GM21447 (cell line): ENCODE measurements around the gene SKIDA1.

Experiments used
- ATAC-seq: cut with Tn5 transposase; IDR thresholded peaks from one replicate; pipeline ENCODE4 v1.9.1; 2021; ENCODE audit not compliant: unreplicated experiment

Gene SKIDA1

DNA sequence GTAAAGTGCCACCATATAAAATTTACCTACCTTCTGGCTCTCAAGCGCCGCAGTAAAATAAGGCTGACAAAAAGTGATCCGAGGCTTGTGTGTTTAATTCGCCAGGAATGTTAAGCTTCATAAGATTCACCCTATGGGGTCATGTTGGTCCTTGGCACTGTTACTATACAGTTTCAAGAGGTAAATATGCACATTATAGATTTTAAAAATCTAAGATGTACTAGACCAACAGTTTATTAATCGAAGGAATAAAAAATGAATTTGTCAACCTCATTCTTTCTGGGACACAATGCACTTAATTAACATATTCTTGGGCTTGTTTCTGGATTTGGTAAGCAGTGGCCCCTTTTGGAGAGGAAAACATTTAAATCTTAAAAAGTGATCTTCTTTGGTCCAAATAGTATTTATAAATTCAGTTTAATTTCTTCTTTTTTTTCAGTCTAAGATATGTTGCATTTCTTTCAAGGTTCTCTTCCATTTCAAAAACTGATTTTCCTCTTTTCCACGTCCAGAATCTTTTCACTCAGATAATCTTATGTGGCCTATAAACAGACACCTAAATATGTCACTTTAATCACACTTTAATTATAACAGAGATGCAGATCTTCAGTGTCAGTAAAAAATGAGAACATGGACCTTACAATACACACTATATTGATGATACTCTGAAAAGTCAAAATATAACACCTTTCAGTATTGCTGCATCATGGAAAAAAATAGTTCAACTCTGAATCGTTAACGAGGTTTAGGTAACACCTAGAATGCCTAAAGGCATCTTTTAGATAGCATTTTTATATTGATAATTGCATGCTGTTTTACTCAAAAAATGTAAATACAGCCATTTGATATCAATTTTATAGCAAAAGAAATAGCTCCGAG is 3.8 kb upstream of the SKIDA1 start:
- ATAC-seq = no peak

DNA sequence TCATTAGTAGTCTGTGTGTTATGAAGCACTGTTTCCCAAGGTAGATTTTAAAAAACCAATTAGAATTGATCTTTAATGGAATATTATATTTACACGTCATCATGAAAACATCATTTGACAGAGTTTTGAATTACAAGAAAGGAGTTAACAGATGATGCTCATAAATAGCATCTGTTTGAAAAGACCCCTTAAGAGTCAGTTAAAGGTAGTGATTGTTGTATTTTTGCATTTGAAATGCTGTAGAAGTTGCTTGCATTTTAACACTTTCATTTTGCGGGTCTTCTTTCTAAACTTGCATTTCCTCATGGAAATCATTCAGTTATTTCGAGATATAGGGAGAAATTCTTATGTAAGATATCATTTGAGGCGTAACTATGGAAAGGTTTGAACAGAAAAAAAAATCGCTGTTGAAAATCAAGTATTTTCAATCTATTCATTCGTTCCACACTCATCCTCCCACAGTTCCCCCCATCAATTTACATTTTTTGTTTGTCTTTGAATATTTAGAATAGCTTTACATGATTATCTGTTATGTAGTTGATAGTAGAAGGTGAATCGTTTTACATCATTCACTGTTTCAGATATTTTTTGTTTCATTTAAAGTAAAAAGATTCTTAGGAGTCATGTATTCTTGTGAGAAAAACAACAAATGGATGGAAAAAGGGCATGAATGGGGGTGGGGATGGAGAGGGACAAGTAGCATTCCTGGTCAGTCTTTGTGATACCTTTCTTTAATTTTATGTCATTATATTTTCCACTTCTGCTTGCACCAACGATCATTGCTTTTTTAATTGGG is 3.0 kb upstream of the SKIDA1 start:
- no peak for ATAC-seq

DNA sequence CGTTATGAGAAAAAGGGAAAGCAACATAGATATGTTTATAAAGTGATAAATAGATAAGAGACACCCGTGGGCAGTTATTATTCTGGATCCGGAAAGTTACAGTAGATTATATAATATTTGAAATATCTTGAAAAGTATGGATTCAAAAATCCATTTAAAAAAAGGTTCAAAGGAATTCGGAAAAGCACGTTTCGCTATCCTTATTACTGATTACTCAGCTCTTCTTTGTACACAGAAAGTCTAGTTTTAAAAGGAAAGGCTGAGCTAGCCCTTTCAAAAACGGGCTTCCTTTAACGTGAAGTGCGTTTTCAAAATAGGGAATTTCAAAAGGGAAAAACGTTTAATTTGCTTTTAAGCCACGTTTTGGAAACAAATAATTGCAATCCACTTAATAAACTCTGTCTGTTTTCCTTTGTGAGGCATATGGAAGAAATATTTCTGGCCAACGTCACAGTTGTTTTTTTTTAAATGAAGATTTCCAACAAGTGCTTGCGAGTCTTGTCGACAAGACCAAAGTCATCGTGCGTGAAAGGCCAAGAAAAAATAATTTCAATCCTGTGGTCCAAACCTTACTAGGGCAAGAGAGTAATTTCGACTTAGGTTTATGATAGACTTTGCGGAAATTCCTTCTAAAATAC is 2.2 kb upstream of the SKIDA1 start:
- ATAC-seq = no peak

DNA sequence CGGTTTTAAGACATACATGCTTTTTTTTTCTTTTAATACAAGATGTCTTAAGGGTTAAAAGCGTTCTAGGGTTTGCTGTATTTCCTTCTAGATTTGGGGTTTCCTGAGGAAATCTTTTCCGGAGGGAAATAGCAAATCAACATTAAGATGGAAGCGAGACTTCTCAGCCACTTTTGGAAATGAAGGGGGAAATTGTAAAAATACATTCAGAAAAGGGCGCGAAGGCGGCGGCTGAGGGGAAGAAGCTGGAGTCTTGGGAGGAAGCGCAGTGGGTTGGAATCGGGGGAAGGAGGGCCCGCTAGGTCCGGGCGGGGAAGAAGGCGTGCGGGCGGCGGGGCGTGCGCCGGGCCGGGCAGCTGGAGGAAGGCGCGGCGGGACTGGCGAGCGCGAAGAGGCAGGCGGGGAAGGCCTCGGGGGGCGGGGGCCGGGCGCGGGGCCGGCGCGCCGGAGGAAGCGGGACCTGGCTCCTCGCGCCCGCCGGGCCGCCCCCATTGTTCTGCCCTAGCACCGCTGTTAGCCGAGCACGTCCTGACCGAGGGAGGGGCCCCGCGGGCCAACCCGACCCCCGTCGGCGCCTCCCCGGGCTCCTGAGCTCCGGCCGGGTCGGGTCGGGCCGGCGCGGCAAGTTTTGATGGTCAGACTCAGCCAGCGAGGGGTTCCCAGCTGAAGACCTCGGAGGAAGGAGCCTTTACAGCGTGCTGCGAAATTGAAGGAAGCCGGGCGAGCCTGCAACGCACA is 1.5 kb upstream of the SKIDA1 start:
- ATAC-seq = no peak

DNA sequence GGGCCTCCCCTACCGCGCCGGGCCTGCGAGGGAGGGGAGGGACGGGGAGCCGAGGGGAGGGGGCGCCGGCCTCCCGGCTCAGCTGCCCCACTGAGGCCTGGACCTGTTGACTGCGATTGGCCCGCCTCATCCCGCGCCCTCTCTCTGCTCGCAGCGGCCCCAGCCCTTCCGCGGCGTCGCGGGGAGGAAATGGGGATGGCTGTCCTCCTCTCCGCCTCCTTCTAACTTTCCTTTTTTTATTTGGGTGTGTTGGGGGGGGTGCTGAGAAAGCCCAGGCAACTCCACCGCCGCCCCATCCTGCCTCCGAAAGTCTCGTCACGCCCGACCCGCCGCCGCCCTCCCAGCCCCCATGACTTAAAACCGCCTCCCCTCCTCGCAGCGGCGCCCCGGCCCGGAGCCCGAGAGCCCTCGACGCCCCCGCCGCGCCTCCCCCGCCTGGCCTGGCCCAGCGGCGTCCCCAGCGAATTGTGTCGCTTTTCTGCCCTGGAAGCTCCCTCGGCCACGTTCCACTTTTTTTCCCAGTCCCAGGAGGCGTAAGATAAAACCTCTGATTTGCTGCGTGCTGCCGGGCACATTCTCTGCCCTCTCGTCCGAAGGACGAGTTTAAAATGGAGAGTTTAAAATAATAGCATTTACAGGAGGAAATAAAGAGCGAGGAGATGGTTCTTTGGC is 842 bp upstream of the SKIDA1 start:
- ATAC-seq = peak; percentile 35

DNA sequence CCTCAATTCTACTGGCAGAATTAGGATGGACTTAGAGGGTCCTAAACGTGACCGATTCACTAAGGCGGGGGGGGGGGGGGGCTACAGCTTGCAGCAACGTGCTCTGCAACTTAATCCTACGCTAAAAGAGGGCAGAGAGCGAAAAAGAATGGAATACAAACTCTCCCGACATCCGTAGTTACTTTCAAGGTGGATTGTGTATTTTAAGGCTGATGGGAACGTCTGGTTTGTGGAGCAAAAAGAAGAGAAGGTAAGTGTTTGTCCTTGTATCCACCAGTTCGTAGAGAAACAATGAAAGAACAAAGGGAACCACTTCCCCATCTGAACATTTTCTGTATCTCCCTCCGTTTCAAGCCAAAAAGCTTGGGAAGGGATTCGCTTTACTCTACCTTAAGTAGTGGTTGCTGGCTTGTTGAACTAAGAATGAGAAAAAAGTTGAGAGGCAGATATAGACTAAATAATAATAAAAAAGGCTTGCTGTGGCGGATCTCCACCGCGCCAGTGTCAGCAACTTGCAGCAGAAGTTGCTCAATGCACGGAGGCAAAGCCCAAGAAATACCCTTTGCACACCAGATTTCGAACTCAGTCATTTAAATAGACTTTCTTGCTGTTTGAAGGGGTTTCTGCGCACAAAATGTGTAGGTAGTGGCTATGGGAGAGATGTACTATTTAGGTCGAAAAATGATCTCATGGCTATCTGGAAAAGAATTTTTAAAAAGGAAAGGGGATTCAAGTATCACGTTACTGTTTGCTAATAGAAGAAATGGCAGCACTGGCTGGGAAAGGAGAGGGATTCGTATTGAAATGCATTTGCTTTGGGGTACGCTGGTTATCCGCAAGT is 736 bp downstream of the SKIDA1 start:
- ATAC-seq = no peak

DNA sequence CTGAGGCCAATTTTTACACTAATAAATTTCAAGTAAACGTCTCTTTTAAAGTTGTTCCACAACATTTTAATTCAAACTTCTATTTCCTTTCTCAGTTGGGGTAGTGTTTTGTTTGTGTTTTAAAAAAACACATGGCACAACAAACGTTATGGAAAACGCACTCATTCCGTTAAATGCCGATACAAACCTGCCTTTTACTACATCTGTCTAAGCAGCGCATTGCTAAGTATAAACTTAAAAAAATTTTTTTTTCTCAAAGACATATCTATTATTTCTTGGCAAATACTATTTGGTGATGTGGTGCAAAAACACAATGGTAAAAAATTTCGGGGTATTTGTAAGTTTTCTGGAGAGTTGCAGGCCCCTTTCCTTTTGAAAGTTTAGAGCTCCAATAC is 1.4 kb downstream of the SKIDA1 start:
- ATAC-seq = no peak

DNA sequence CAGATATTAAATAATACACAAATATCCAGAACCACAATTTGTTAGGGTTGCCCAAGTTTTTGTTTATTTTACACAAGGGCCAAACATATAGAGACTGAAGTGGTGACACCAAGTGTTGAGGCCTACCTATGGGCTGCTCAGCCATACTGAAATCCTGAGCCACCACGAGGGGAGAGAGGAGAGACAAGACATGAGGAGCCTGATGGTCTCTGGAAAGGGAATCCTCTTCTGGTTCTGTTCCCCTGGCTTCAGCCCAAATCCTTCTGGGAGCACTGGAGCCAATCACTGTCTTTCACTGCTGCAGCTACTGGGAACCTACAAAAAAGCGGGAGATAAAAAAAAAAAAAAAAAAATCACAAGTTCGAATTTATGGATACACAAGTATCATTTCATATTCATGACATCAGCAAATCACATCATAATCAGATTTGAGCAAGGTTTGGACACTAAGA is 1.9 kb downstream of the SKIDA1 start:
- no peak for ATAC-seq

DNA sequence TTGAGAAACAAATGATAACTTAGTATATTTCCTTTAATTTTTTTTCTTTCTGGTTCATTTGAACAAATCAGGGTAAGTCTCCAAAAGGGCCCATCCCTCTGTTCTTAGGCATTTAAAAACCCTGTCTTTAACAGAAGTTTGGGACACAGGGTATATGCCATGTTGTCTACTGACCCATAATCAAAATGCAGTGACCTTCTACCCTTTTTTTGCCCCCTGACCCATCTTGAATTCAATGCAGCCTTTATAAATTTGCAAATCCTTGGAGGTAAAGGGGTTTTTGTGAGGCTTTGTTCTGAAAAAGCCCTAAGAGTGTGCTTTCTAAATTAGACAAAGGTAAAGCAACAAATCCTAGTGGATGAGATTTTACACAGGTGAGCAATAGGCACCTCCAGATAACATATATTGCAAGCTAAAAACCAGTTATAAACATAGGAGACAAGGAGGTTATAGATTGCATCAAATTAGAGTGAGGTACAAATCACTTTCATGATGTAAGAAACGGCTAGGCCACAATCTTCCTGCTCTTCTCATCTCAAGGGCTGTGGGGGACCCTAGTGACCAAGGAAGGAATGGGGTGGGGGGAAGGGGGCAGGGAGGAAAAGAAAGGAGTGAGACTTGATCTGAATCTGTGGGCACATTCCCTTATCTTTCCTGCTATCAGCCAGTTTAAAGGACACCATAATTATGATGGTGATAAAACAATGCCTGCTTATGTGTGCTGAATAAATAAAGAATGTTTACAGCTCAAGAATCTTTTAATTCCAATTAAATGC is 2.7 kb downstream of the SKIDA1 start:
- no peak for ATAC-seq

DNA sequence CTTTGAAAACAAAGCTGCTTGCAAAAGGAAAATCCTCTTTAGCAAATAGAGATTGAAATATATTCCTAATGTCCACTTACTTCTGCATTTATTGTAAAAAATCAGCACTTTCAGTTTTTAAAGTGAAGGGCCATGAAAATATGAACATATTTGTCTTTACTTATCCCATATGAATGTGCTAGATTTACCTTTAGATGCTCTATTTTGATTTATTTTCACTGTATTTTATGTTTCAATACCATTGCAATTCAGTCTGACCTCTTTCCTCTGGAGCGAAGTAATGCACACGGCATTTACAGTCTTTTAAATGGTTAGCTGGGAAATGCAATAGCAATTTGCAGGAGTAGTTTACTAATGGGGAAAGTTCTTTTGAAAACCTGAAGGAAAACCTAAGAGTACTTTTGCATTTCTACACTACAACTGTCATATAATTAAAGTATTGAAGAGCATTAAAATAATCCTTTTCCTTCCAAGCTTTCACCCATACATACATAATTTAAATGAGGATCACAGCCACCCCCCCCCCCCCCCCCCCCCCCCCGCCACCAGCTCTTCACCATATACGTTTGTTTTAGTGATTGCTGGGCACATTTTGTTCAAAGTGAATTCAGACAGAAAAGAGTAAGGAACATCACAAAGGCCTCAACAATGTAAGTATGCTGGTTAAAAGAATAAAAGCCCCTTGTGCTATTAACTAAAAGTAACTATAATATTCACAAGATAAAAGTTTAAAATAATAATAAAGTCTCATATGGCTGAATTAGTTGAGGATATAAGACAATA is 3.5 kb downstream of the SKIDA1 start:
- ATAC-seq = no peak

DNA sequence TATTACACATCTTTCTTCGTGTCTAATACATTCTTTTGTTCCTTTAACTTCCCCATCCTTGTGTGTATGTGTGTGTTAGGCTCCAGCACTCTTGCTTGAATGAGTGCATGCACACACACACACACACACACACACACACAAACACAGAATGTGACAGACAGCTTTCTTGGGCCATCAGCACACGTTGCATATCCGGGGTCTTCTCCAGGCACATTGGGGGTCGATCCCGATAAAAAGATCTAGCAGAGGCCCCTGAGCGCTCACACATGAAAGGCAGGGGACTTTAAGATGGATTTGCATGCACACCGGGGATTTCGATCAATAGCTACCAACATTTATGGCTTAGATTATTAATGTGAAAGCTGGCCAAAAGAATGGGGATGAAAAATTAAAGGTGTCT is 4.5 kb downstream of the SKIDA1 start:
- no peak for ATAC-seq

DNA sequence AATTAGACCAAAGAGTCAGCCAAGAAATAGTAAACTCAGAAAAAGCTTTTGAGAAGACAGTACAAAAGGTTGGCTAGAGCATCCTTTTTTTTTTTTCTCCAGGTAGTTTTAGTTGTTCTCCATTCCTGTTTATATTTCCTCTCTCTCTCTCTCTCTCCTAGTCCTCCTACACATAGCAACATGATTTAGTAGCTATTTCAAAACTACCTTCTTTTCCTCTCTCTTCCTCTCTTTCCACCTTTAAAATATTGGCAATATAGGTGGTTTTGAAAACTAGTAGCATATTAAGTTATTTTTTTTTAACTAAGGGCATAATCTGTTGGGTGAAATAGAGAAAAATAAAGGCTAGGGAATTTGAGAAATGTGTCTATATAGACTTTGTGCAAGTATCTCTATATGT is 5.0 kb downstream of the SKIDA1 start:
- ATAC-seq = no peak

DNA sequence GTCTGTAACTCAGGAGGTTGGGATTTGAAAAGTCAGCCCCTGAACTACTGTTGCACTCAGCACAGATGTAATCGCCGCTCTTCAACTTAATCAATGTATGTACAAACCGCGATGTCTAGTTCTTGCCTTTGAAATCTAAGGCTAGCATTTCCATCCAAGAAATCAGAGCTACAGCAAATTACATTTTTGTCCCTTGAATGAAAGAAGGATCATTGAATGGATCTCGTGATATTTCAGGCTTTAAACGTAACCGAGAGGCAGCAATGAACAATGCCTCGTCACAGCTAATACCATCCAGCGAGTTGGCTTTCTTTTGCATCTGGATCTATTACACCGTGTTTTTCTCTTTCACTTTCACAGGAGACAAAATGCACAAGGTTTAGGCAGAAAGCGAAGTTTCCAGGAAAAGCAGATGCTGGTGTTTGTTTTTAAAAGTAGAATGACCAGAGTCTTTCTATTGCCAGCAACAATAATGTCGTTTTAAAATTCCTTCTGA is 5.5 kb downstream of the SKIDA1 start:
- ATAC-seq = peak; percentile 39

DNA sequence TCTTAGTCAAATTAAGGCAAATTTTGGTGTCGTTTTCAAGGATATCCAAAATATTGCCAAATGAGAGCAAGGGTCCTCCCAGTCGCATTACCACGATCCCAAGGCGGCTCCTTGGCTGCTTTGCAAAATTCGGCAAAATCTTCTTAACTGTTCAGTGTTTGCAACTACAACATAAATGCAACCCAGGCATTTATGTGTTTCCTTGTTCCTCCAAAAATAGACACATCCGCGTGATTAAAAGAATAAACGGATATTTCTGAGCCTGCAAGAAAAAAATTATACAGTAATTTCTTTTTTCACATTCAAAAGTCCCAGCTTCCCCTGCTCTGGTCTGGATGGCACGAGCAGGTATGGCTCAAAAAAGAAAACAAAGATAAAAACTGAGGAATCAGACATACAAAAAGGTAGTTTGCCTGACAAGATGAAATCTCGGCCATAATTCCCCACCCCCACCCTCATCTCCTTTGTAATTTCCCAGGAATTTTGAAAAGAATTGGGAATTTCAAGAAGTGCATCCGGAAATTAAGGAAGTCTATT is 6.0 kb downstream of the SKIDA1 start:
- ATAC-seq = no peak

DNA sequence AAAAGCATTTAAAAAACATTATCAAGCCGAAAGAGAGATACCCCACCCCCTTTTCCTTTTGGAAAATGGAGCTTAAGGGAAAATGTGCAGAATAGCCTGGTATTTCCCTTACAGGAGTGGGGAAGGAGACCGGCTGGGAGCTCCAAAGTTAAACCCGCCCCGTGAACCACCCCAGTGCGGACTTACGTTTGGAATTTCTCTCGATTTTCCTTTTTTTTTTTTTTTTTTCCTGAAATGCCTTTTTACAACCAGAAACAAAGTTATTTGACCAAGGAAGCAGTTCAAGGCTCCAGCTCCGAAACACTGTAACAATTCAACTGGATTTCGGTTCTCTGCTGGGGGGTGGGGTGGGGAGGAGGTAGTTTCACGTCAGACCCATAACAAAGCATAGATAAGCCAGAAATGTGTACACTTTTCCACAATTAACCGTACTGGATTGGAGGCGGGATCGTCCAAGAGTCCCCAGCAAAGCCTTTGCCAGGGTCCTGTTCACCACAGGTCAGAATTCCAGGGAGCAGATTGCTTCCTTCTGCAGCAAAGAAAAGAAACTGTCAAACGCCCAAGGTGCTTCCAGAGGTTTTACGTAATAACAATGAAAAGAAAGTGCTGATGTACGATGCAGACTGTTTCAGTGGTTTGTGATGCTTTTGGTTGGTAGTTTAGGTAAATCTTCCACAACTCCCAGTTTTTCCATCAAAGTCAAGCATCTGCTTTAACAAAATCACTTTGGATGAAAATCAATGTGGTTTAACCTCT is 6.7 kb downstream of the SKIDA1 start:
- no peak for ATAC-seq

DNA sequence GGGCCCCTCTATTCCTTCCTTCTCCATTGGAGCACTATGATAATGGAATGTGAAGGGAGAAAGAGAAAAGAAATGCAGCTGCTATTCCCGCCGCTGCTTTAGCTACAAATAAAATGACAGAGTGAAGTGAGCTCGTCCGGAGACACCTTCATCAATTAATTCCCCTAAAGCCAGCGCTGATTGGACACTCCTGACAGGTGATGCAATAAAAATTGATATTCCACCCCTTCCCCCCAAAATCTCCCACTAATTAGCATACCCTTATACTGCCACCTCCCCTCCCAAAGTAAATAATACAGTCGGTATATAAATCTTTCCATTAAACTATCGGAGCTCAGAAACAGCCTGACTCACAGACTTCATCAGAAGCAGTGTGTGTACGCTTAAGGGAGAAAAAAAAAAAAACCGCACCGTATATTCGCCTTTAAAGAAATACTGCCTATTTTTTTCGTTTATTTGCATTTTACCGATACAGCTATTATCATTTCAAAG is 7.3 kb downstream of the SKIDA1 start:
- ATAC-seq = no peak
